Endothelial cell (in vitro differentiated cells): Measurements from ENCODE around the gene SLC44A5. TPM values are rescaled to one million over a fixed set of nuclear protein-coding genes. Genes with fewer than 3 reads are reported as not detected.

Source experiments
- DNase-seq: peaks from one replicate; pipeline ENCODE4 v3.0.0; 2021; ENCODE audit warnings: low spot score
- H3K27ac Mint-ChIP-seq: one replicate; pipeline ENCODE4 v1.8.0; 2021; ENCODE audit warnings: mixed read lengths, inconsistent platforms; ENCODE audit not compliant: unreplicated experiment
- H3K27me3 Mint-ChIP-seq: one replicate; pipeline ENCODE4 v1.8.0; 2021; ENCODE audit warnings: mild to moderate bottlenecking, moderate library complexity, mixed read lengths, inconsistent platforms; ENCODE audit not compliant: unreplicated experiment
- H3K36me3 Mint-ChIP-seq: one replicate; pipeline ENCODE4 v1.8.0; 2021; ENCODE audit warnings: mild to moderate bottlenecking, low read depth, mixed read lengths, inconsistent platforms; ENCODE audit not compliant: unreplicated experiment
- H3K4me1 Mint-ChIP-seq: one replicate; pipeline ENCODE4 v1.8.0; 2021; ENCODE audit warnings: mild to moderate bottlenecking, mixed read lengths, inconsistent platforms; ENCODE audit not compliant: unreplicated experiment
- H3K4me3 Mint-ChIP-seq: one replicate; pipeline ENCODE4 v1.8.0; 2021; ENCODE audit warnings: mild to moderate bottlenecking, mixed read lengths, inconsistent platforms; ENCODE audit not compliant: unreplicated experiment
- H3K9me3 Mint-ChIP-seq: one replicate; pipeline ENCODE4 v1.8.0; 2021; ENCODE audit warnings: mixed read lengths, inconsistent platforms; ENCODE audit not compliant: unreplicated experiment
- total RNA-seq: library from RNA; stranded (reverse); fragmentation: NEBNext Ultra II Directional; extraction: Animal tissue kit (Norgen Biotek cat#: 25700); gene quantifications from one replicate; pipeline ENCODE4 v1.2.1, GENCODE V29; 2021; ENCODE audit not compliant: unreplicated experiment
- TF ChIP-seq, protein P1 (sequence below): fragments of 200-600 bp; sonication (generic); IDR thresholded peaks from one replicate; pipeline ENCODE4 v1.5.0; 2021; ENCODE audit warnings: antibody characterized with exemption; ENCODE audit not compliant: unreplicated experiment

The SLC44A5 gene
- total RNA-seq, 1 donor from 2014 or later: 3.4 TPM

DNA sequence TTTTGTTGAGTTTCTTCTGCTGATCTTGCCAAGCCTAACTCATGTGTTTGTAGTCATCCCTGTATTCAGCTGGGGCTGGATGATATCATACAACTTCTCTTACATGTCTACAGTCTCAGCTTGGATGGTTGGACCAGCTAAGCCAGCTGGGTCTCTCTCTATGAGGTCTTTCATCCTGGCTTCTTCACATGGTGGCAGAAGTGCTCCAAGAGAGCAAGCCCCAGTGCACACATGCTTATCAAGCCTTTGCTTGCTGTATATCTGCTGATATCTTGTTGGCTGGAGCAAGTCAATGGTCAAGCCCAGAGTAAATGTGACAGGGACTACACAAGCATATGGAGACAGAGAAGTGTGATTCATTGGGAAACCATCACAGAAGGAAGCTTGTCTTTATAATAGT, 29.2 kb upstream of the SLC44A5 start:
- Mint-ChIP-seq H3K27ac (no peak overlapping the region), H3K36me3 (no peaks in the 10 kb centered on the region), H3K4me1 (no peaks in the 10 kb centered on the region), H3K27me3 (no peaks in the 10 kb centered on the region), H3K4me3 (no peak overlapping the region), H3K9me3 (no peaks in the 10 kb centered on the region)
- no peak for DNase-seq
- TF ChIP-seq, protein P1, sequence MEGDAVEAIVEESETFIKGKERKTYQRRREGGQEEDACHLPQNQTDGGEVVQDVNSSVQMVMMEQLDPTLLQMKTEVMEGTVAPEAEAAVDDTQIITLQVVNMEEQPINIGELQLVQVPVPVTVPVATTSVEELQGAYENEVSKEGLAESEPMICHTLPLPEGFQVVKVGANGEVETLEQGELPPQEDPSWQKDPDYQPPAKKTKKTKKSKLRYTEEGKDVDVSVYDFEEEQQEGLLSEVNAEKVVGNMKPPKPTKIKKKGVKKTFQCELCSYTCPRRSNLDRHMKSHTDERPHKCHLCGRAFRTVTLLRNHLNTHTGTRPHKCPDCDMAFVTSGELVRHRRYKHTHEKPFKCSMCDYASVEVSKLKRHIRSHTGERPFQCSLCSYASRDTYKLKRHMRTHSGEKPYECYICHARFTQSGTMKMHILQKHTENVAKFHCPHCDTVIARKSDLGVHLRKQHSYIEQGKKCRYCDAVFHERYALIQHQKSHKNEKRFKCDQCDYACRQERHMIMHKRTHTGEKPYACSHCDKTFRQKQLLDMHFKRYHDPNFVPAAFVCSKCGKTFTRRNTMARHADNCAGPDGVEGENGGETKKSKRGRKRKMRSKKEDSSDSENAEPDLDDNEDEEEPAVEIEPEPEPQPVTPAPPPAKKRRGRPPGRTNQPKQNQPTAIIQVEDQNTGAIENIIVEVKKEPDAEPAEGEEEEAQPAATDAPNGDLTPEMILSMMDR: no peak

- no peak overlapping the region for H3K4me3 Mint-ChIP-seq
- H3K27me3 Mint-ChIP-seq: no peaks in the 10 kb centered on the region
- no peaks in the 10 kb centered on the region for H3K9me3 Mint-ChIP-seq
- peaks cover 12% of the 10 kb centered on the region for H3K4me1 Mint-ChIP-seq
- no peak overlapping the region for H3K27ac Mint-ChIP-seq
- no peaks in the 10 kb centered on the region for H3K36me3 Mint-ChIP-seq
- TF ChIP-seq, protein P1: peak; percentile 84
- peak; percentile 45 for DNase-seq
Observed at GRCh38 chr1:75632350-75632949, 21.5 kb upstream of the SLC44A5 start.

DNA sequence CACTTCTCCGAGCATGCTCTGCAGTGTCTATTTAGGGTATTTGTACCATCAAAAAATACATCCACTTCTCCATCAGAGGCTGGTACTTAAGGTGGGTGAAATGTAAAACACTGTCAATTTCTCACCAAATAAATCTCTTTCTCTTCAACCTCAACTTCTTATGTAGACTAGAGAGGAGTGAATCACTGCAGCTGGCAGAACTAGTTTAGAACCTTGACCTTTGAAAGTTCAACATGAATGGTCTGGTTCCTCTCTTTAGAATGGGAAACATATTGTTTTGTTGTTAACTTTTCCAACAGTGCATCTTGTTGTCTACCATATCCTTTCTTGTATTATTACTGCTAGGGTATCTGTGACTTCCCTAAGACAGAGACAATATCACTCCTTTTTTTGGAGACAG, 20.1 kb upstream of the SLC44A5 start:
- Mint-ChIP-seq H3K27me3 (peaks cover 2% of the 10 kb centered on the region), H3K9me3 (no peaks in the 10 kb centered on the region), H3K36me3 (no peaks in the 10 kb centered on the region), H3K4me1 (peaks cover 12% of the 10 kb centered on the region), H3K27ac (no peak overlapping the region), H3K4me3 (no peak overlapping the region)
- TF ChIP-seq, protein P1: no peak
- no peak for DNase-seq

DNA sequence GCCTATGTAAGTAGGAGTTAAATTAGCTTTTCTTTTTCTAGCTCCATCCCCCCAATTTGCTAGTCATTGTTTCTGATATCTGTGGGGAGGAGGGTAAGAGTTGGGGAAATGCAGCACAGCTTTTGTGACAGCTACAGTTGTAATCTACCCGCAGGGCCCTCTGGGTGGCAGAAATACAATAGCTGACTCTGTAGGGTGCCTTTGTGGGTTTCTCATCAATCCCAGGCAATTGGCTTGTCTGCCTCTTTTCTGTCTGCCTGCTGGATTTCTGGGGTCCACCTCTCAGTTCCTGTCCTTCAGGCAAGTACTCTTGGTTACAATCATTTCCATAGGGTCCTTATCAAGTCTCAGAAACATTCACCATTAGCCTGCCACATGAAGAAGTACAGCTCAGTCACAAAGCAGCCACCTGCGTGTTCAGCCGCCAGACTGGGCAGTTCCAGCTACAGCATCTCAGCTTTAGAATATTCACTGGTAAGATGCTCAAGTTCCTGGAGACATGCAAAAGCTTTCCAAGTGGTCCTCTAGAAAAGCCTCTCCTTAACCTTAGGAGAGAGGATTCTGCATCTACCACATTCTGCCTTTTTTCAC, 19.2 kb upstream of the SLC44A5 start:
- H3K9me3 Mint-ChIP-seq: no peaks in the 10 kb centered on the region
- peaks cover 2% of the 10 kb centered on the region for H3K27me3 Mint-ChIP-seq
- H3K36me3 Mint-ChIP-seq: no peaks in the 10 kb centered on the region
- H3K4me1 Mint-ChIP-seq: peaks cover 12% of the 10 kb centered on the region
- TF ChIP-seq, protein P1: no peak
- no peak overlapping the region for H3K27ac Mint-ChIP-seq
- H3K4me3 Mint-ChIP-seq: no peak overlapping the region
- no peak for DNase-seq

- Mint-ChIP-seq H3K4me1 (peaks cover 12% of the 10 kb centered on the region), H3K36me3 (no peaks in the 10 kb centered on the region), H3K4me3 (no peak overlapping the region), H3K27ac (no peak overlapping the region), H3K27me3 (peaks cover 2% of the 10 kb centered on the region), H3K9me3 (no peaks in the 10 kb centered on the region)
- TF ChIP-seq, protein P1: no peak
- DNase-seq: no peak
Observed at GRCh38 chr1:75625795-75626194, 14.9 kb upstream of the SLC44A5 start.
